Measurements from ENCODE around the gene SKIDA1.

The SKIDA1 gene

DNA sequence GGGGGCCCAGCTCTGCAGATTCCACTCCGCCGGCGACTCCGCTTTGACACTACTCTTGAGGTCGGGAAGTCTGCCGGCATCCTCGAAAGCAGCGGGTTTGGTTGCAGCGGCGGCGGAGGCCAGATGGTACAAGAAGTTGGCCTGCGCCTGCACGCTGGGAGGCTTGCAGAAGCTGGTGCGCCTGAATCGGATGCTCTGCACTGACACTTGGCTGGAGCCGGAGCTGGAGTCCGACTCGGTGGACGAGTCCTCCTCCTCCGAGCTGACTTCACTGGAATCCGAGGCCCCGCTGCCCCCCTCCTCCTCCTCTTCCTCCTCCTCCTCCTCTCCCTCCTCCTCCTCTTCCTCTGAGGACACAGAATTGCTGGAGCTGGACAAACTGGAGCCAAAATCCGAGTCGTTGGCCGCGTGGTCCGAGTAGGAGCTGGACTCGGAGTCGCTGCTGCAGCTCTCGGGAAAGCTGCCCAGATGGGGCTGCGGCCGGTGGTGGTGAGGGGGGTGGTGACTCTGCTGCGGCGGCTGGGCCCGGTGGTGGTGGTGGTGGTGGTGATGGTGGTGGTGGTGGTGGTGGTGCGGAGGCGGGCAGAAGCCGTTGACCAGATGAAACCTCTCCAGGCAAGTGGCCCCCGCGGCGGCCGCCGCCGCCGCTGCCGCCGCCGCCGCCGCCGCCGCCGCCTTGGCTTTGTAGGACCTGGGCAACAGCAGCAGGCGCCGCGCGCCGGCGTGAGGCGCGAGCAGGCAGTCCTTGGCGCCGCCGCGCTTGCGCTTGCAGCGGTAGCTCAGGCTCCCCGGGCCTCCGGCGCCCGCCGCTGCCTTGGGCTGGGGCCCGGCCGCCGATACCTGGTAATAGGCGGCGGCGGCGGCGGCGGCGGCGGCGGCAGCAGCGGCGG lies 9.0 kb downstream of the SKIDA1 start:
- Histone ChIP-seq H3K36me3 (replicated peaks) (no peaks in the 10 kb centered on the region), H3K27me3 (ENCODE audit: low read depth) (no peaks in the 10 kb centered on the region), H3K4me3 (peak overlapping the region; percentile 47), H3K9me3 (no peaks in the 10 kb centered on the region), H3K4me1 (peaks cover 51% of the 10 kb centered on the region)
- peak in 1 of 2 experiments; percentile 76 for DNase-seq (ENCODE audit: low spot score in 2 of 2)
- in situ Hi-C loops (cut with MboI; ENCODE audit: low sequenced_read_pairs): no loop called here

DNA sequence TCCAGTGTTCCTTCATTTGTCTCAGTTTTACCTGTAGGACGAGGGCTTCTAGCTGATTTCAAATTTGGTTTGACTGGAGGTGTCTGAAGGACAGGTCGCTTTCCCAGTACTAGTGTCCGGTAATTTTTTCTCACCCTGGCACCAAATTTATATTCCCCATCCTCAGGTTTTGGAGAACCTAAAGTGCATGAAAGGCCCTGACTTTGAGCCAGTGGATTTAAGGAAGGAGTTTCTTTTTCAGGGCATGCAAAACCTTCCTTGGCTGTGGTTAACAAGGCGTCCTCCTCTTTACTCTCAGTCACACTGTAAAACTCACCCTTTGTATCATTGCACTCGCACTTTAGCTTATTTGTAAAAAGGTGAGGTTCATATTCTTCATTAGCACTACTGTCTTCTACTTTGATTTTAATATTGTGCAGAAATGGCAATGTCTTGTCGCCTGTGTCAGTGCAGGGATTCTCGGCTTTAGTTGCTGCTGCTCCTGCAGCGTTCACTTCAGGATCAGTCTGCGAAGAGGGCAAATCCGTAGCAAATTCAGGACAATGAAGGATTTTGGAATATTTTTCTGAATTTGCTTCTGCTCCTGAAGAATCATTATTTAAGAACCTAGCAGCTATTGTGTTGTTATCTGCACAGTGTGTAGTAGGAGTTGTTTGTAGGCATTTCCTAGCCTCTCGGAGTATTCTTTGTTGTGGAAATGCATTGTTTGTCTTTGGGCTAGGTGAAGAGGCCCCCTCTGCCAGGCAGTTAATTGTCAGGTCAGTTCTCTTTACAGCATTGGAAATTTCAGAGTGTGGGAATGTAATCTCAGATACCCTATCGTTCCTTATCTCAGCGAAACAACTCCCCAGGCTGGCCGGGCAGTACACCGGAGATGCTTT lies 9.9 kb downstream of the SKIDA1 start:
- peak in 1 of 2 experiments; percentile 60 for DNase-seq (ENCODE audit: low spot score in 2 of 2)
- Histone ChIP-seq H3K36me3 (replicated peaks) (no peaks in the 10 kb centered on the region), H3K4me1 (peaks cover 44% of the 10 kb centered on the region), H3K9me3 (no peaks in the 10 kb centered on the region), H3K27me3 (ENCODE audit: low read depth) (no peaks in the 10 kb centered on the region), H3K4me3 (peak overlapping the region; percentile 47)
- in situ Hi-C loops (cut with MboI; ENCODE audit: low sequenced_read_pairs): no loop called here

DNA sequence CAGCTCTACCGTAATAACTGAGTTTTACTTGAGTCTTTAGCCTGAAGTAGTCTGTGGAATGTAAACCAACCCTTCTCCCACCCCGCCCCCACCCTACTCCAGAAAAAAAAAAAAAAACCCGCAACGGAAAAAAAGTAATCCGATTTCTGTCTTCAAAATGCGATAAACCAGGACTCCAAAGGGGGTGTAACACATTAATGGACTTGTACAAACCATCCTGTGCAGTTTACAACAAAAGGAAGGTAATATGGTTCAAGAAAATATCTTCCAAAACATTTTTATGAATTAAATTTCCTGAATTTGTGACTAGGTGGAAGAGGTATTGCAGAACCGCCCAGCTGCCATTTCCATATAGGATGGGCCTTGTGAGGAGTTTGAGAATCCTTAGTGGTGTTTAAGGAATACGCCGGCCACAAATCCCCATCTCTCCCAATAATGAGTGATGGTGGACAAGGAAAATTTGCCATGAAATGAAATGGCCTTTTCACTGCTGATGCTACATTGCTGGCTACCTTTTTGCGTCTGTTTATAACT lies 10.6 kb downstream of the SKIDA1 start:
- in situ Hi-C loops (cut with MboI; ENCODE audit: low sequenced_read_pairs): no loop called here
- no peak overlapping the region for H3K4me3 ChIP-seq
- H3K9me3 ChIP-seq: no peaks in the 10 kb centered on the region
- no peaks in the 10 kb centered on the region for H3K36me3 ChIP-seq (replicated peaks)
- peaks cover 42% of the 10 kb centered on the region for H3K4me1 ChIP-seq
- H3K27me3 ChIP-seq (ENCODE audit: low read depth): no peaks in the 10 kb centered on the region
- no peak for DNase-seq (ENCODE audit: low spot score in 2 of 2)

DNA sequence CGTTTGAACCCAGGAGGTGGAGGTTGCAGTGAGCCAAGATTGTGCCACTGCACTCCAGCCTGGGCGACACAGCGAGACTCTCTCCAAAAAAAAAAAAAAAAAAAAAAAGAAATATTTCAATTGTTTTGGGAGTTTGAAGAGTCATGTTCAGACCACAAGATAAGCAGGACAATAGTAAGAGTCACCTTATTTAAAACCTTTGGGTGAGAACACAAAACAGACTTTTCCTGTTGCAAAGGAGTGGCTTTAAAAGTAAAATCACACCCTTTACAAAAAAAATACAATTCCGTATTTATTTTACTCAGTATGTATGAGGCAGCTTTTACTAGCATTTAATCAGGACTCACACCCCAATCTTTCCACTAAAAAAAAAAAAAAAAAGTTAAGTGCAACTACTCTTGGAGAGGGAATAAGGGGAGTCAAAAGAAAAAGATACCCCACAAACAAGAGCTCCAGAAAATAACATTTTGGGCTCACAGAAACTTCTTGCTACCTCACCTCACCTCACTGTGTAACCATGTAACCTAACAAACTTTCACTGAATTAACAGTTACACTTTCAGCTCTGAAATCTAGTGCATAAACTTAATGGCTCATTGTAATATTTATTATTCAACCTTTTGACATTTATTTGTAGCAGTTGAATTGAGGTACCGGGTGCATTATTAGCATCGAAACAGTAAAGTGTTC lies 11.2 kb downstream of the SKIDA1 start:
- no peaks in the 10 kb centered on the region for H3K27me3 ChIP-seq (ENCODE audit: low read depth)
- no peaks in the 10 kb centered on the region for H3K36me3 ChIP-seq (replicated peaks)
- DNase-seq (ENCODE audit: low spot score in 2 of 2): no peak
- H3K9me3 ChIP-seq: no peaks in the 10 kb centered on the region
- peaks cover 38% of the 10 kb centered on the region for H3K4me1 ChIP-seq
- no peak overlapping the region for H3K4me3 ChIP-seq
- in situ Hi-C loops (cut with MboI; ENCODE audit: low sequenced_read_pairs): no loop called here

DNA sequence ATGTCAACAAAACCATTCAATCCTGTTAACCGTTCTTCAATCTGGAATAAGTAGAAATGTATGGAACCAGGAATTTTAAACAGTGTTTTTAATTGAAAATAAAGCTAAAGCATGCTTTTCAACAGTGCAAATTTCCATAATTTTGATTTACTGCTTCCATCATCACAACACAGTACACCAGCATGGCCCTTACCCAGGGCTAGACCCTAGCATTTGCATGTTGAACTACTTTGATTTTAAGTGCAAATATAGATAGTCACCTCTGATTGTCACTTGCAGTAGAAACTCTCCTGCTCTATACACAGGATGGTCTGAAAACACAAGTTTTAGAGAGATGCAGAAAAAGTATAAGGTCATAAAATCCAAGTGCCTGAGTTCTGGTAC lies 12.1 kb downstream of the SKIDA1 start:
- no peak for DNase-seq (ENCODE audit: low spot score in 2 of 2)
- in situ Hi-C loops (cut with MboI; ENCODE audit: low sequenced_read_pairs): no loop called here
- Histone ChIP-seq H3K4me3 (no peak overlapping the region), H3K27me3 (ENCODE audit: low read depth) (no peaks in the 10 kb centered on the region), H3K9me3 (no peaks in the 10 kb centered on the region), H3K36me3 (replicated peaks) (no peaks in the 10 kb centered on the region), H3K4me1 (peaks cover 38% of the 10 kb centered on the region)

DNA sequence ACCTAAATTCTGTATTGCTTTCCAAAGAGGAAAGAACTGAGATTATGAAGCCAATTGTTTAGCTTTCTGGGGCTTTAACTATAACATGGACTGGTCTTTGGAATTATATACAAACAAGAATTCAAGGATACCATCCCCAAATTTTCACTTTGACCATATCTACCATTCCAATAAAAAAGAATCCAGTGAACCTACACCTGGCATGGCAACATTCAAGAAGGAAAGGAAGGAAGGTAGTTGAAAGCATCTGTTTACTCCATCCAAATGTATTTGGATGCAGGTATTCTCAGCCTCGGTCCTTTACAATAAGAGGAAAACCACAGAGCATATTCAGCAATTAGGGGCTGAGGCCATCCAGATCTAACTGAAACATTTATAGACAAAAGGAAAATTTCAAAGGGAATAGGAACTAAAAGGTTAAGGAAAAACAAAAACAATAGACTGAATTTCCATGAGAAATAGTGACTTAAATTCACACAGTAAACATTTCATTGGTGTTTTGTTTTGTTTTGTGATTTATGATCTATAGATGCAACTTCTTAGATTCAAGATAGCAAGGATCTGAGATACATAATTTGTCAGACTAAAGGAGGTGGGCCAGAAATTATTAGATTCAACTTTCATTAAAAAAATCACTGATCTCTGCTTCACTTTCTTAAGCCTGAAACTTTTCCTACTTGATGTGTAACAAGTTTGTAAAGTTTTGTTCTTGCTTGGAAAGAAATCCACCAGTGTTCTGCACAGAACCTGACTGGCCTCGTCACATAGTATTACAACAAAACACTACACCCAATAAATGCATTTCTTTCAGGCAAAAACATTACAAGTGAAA lies 12.7 kb downstream of the SKIDA1 start:
- DNase-seq (ENCODE audit: low spot score in 2 of 2): no peak
- in situ Hi-C loops (cut with MboI; ENCODE audit: low sequenced_read_pairs): no loop called here
- H3K9me3 ChIP-seq: no peaks in the 10 kb centered on the region
- H3K36me3 ChIP-seq (replicated peaks): no peaks in the 10 kb centered on the region
- H3K4me1 ChIP-seq: peaks cover 38% of the 10 kb centered on the region
- no peak overlapping the region for H3K4me3 ChIP-seq
- no peaks in the 10 kb centered on the region for H3K27me3 ChIP-seq (ENCODE audit: low read depth)

DNA sequence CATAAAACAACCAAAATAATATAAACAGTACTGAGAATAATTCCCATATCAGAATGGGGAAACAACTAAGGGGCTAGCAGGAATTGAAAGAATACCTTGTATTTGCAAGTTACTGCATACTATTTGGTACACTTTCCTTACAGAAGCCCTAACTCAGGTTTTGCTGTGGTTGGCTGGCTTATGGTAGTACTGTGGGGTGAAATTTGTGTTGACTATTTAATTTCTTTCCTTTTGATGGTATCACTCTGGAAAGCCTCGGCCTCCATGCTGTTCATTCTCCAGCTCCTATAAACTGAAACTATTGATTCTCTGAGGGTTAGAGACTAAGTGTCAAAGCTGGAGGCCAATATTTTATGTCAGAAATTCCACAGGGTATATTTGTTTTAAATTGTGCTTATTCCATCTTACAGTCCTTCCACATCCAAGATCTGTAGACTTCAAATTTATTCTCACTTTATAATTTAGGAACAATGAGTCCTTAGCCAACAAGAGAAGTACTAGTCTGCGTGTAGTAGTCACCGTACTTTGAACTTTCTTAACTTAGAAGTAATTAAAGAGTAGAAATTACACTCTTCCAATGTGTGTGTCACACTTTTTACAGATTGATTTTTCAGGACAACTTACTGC lies 13.4 kb downstream of the SKIDA1 start:
- H3K4me1 ChIP-seq: peaks cover 38% of the 10 kb centered on the region
- no peak overlapping the region for H3K4me3 ChIP-seq
- in situ Hi-C loops (cut with MboI; ENCODE audit: low sequenced_read_pairs): no loop called here
- H3K36me3 ChIP-seq (replicated peaks): no peaks in the 10 kb centered on the region
- H3K27me3 ChIP-seq (ENCODE audit: low read depth): no peaks in the 10 kb centered on the region
- DNase-seq (ENCODE audit: low spot score in 2 of 2): no peak
- no peaks in the 10 kb centered on the region for H3K9me3 ChIP-seq

DNA sequence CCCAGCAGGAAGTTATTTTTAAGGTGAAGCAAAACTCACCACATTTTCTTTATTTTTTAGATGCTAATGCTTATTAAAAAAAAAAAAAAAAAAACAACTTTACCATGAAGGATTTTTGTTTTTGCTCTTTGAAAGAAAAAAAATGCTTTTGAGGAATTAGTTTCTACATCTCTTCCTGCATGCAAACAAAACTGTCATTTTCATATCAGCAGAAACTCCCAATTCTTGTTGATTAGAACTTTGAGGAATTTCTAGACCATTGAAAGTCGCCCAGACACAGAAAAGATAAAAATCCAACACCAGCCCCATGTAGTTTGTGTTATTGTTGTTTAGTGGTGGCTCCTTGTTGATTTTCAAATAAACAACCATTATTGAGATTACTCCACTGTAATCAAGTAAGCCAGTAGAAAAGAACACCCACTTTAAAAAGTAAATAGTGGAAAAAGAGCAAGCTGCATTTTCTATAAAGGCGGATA lies 14.3 kb downstream of the SKIDA1 start:
- Histone ChIP-seq H3K36me3 (replicated peaks) (no peaks in the 10 kb centered on the region), H3K4me1 (peaks cover 38% of the 10 kb centered on the region), H3K27me3 (ENCODE audit: low read depth) (no peaks in the 10 kb centered on the region), H3K4me3 (no peak overlapping the region), H3K9me3 (no peaks in the 10 kb centered on the region)
- DNase-seq (ENCODE audit: low spot score in 2 of 2): no peak
- in situ Hi-C loops (cut with MboI; ENCODE audit: low sequenced_read_pairs): no loop called here

DNA sequence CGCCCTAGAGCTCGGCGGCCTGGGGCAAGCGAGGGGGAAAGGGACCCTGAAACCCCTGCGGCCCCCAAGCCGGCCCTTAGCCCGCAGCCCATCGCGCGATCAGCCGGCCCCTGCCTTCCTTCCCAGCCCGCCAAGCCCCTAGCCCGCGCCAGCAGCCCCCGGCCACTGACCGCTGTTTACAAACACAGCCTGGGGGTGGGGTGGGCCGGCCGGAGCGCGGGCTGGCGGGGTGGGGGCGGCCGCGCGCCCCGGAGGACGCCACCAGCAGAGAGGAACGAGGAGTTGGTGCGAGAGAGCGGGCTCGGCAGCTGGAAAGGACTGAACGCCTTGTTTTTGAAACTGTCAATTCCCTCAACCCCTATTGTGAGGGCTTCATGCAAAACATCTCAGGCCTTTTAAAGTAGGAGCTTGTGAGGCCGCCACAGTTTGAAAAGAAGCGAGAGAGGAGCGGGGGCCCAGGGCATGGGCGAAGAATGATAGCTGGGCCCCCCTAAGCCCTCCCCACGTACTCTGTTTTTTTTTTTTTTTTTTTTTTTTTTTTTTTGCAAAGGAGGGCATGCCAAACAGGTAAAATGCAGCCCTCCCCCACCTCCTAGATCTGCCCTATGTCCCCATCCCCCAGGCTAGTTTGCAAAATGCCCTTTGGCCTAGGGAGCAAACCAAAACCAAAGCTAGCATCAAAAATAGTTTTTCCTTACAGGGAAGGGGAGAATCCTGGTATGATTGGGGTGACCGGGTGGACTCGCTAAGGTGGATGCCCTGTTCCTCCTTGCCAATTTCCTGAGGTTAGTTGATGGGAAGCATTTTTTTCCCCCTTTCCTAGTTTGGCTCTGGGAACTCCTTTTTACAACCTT lies 15.0 kb downstream of the SKIDA1 start:
- DNase-seq (ENCODE audit: low spot score in 2 of 2): no peak
- no peaks in the 10 kb centered on the region for H3K36me3 ChIP-seq (replicated peaks)
- no peaks in the 10 kb centered on the region for H3K9me3 ChIP-seq
- H3K27me3 ChIP-seq (ENCODE audit: low read depth): no peaks in the 10 kb centered on the region
- peaks cover 33% of the 10 kb centered on the region for H3K4me1 ChIP-seq
- no peak overlapping the region for H3K4me3 ChIP-seq
- in situ Hi-C loops (cut with MboI; ENCODE audit: low sequenced_read_pairs): no loop called here

DNA sequence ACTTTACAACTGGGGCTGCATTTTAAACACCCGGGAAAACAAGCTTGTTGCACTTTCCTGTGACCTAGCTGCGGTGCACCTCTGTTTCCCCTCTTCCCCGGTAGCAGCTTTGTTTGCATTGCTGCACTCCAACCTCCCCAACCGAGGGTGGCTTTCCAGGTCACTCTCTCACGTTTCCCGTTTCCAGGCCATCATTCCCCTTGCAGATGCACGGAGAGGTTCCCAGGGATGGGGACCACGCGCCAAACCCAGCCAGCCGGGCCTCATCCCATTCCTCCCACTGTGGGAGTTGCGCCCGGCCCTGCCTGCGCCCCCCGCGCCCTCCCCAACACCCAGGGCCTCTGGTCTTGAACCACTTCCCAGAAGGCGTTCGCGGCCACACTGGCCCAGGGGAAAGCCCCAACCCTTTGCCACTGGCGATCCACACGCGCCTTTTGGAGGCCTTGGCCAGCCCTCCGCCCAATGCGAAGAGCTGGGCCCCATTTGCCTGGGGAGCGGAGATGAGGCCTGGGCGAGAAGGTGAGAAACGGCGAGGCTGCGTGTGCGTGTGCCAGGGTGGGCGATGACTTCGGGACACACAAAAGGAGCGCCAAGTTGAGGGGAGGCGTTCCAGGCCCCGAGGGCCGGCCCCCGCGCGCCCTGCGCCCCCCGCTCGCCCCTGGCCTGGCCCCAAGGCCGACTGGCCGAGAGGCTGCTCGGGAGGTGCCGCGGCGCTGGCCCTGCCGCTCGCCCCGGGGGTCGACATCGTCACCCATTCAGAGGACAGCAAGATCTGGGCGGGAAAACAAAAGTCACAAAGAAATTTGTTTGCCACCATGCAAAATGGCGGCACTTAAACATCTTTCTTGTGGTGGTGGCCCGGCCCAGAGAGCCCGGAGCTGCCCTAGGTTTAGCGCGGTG lies 15.9 kb downstream of the SKIDA1 start:
- in situ Hi-C loops (cut with MboI; ENCODE audit: low sequenced_read_pairs): no loop called here
- Histone ChIP-seq H3K36me3 (replicated peaks) (no peaks in the 10 kb centered on the region), H3K27me3 (ENCODE audit: low read depth) (no peaks in the 10 kb centered on the region), H3K4me1 (peaks cover 26% of the 10 kb centered on the region), H3K9me3 (no peaks in the 10 kb centered on the region), H3K4me3 (no peak overlapping the region)
- DNase-seq (ENCODE audit: low spot score in 2 of 2): no peak

DNA sequence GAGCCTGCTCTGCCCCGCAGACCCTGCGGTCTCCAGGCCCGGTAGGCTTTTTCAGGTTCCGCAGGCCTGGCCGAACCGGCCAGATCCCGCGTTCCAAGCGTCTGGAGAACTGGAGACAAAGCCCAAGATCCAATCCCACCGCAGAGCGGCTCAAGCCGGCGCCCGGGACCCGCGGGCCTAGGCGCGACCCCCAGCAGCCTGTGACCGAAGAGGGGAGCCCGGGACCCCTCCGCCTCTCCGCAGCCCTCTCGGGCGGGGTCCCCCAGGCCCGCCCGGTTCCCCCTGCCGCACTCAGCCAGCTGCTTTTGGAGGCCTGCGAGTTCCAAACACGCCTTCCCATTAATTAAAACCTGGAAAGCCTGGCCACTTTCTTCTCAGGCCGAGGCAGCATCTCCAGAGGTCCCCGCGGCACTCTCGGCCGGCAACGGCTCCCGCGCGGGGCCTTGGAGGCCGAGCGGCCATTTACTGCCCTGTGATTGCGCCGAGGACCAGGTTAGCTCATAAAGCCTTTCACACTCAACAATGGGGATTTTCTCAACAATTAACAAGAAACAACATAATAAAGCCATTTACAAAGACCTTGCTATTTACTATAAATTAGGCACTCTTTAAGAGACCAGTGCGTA lies 16.7 kb downstream of the SKIDA1 start:
- in situ Hi-C loops (cut with MboI; ENCODE audit: low sequenced_read_pairs): no loop called here
- DNase-seq (ENCODE audit: low spot score in 2 of 2): no peak
- Histone ChIP-seq H3K27me3 (ENCODE audit: low read depth) (no peaks in the 10 kb centered on the region), H3K4me3 (no peak overlapping the region), H3K9me3 (no peaks in the 10 kb centered on the region), H3K4me1 (peaks cover 26% of the 10 kb centered on the region), H3K36me3 (replicated peaks) (no peaks in the 10 kb centered on the region)

Measured in HAP-1 (cell line).